K562 (cell line): ENCODE measurements around the gene EMX1. TPM values are rescaled to one million over a fixed set of nuclear protein-coding genes. Genes with fewer than 3 reads are reported as not detected.

Experiments
- BRD4 ChIP-seq: fragments of 200-600 bp; sonication (generic); IDR thresholded peaks from 2 replicates; pipeline ENCODE4 v1.6.1; 2017; ENCODE audit warnings: inconsistent platforms
- CBX5 ChIP-seq: IDR thresholded peaks from 2 replicates; pipeline ENCODE4 v1.6.1; 2014; ENCODE audit warnings: low read depth, borderline replicate concordance
- ETS1 ChIP-seq: conservative IDR thresholded peaks from 2 replicates; pipeline ENCODE4 v1.6.1; 2011; ENCODE audit warnings: low read depth, mild to moderate bottlenecking, low read length; ENCODE audit not compliant: control insufficient read depth
- FOXO4 ChIP-seq: fragments of 450-650 bp; formaldehyde crosslinking; IDR thresholded peaks from 2 replicates; pipeline ENCODE4 v1.4.0; 2020; ENCODE audit warnings: mild to moderate bottlenecking, moderate library complexity
- HMG20A ChIP-seq: fragments of 450-650 bp; formaldehyde crosslinking; conservative IDR thresholded peaks from 2 replicates; pipeline ENCODE4 v1.4.0; 2020; ENCODE audit warnings: mild to moderate bottlenecking, mixed read lengths
- ID3 ChIP-seq, 2 experiments: fragments of 250-450 bp in 1 of 2; fragments of 450-650 bp in 1 of 2; sonication (Bioruptor Pico) in 1 of 2; IDR thresholded peaks; 2 replicates each; pipeline versions ENCODE4 v1.6.1 to v1.8.0; 2016 to 2021; ENCODE audit warnings: mild to moderate bottlenecking in 2 of 2, moderate library complexity in 2 of 2, missing compliant biosample characterization in 1 of 2, missing genetic modification characterization in 1 of 2
- IRF2 ChIP-seq: sonication (generic); formaldehyde crosslinking; IDR thresholded peaks from 2 replicates; pipeline ENCODE4 v1.8.1; 2022; ENCODE audit warnings: mild to moderate bottlenecking, missing genetic modification reagents
- JUND ChIP-seq, 2 experiments: IDR thresholded peaks; 2 replicates in 1 of 2; 3 replicates in 1 of 2; pipeline ENCODE4 v1.6.1; 2011; ENCODE audit warnings: borderline replicate concordance in 2 of 2, low read depth in 2 of 2, low read length in 2 of 2, improper control_type of control experiment in 1 of 2, missing biosample characterization in 1 of 2, missing genetic modification characterization in 1 of 2, missing genetic modification reagents in 1 of 2
- PTRF ChIP-seq: fragments of 450-650 bp; IDR thresholded peaks from 2 replicates; pipeline ENCODE4 v1.6.1; 2016; ENCODE audit warnings: mild to moderate bottlenecking, missing genetic modification characterization, missing compliant biosample characterization
- RB1 ChIP-seq: fragments of 450-650 bp; IDR thresholded peaks from 2 replicates; pipeline ENCODE4 v1.6.1; 2017; ENCODE audit warnings: low read depth, mild to moderate bottlenecking
- TRIM25 ChIP-seq: fragments of 450-650 bp; IDR thresholded peaks from 2 replicates; pipeline ENCODE4 v1.7.0; 2016; ENCODE audit warnings: borderline replicate concordance
- ZBTB5 ChIP-seq: fragments of 450-650 bp; IDR thresholded peaks from 2 replicates; pipeline ENCODE4 v1.6.1; 2017; ENCODE audit warnings: antibody characterized with exemption
- ZFP1 ChIP-seq: fragments of 450-650 bp; formaldehyde crosslinking; IDR thresholded peaks from 2 replicates; pipeline ENCODE4 v1.4.0; 2020; ENCODE audit warnings: mild to moderate bottlenecking, mixed read lengths
- ZNF639 ChIP-seq, 2 experiments: fragments of 200-800 bp in 1 of 2; sonication (Bioruptor generic) in 1 of 2; sonication (generic) in 1 of 2; formaldehyde crosslinking in 1 of 2; IDR thresholded peaks in 1 of 2; conservative IDR thresholded peaks in 1 of 2; 2 replicates each; pipeline versions ENCODE4 v1.5.0 to v1.6.1; 2016 to 2020; ENCODE audit warnings: missing compliant biosample characterization in 1 of 2, missing genetic modification characterization in 1 of 2, missing genetic modification reagents in 1 of 2
- ZNF696 ChIP-seq: fragments of 250-450 bp; sonication (Bioruptor Pico); conservative IDR thresholded peaks from 2 replicates; pipeline ENCODE4 v1.4.0; 2020; ENCODE audit warnings: mild to moderate bottlenecking, moderate library complexity
- ZNF707 ChIP-seq: fragments of 250-450 bp; sonication (Bioruptor Pico); conservative IDR thresholded peaks from 2 replicates; pipeline ENCODE4 v1.8.0; 2022; ENCODE audit warnings: inconsistent platforms, mild to moderate bottlenecking, moderate library complexity
- ZNF75A ChIP-seq: fragments of 450-650 bp; formaldehyde crosslinking; IDR thresholded peaks from 2 replicates; pipeline ENCODE4 v1.4.0; 2020; ENCODE audit warnings: mild to moderate bottlenecking
- ZNF780A ChIP-seq: fragments of 250-450 bp; sonication (Bioruptor Pico); IDR thresholded peaks from 2 replicates; pipeline ENCODE4 v1.5.0; 2021; ENCODE audit warnings: mild to moderate bottlenecking
- polyA plus RNA-seq, 8 experiments: library from polyadenylated mRNA; depleted of rRNA in 4 of 8; stranded (reverse) in 5 of 8; unstranded in 3 of 8; fragments of >200 nt; fragmentation: Nextera tagmentation in 2 of 8; fragmentation: Illumina TruSeq in 1 of 8; extraction: Ambion mirVana in 2 of 8; extraction: Trizol in 1 of 8; gene quantifications; 2 replicates each; pipeline versions ENCODE4 v1.2.1 to v1.2.3, GENCODE V29; 2011 to 2014; ENCODE audit warnings: inconsistent platforms in 1 of 8, missing spikeins in 1 of 8
- total RNA-seq, 7 experiments: library from RNA; depleted of rRNA in 6 of 7; stranded (reverse); fragments of >200 nt in 6 of 7; fragmentation: Illumina TruSeq in 2 of 7; extraction: Trizol in 2 of 7; gene quantifications; 2 replicates each; pipeline versions ENCODE4 v1.2.1 to v1.2.3, GENCODE V29; 2011 to 2021; ENCODE audit warnings: low replicate concordance in 1 of 7

EMX1 gene
- total and polyA plus RNA-seq, 9 of the 15 experiments (the other 6 are each of a cell fraction or from before 2014, with no cell fraction given): 0.10 to 0.32 (median 0.21) TPM; not detected in 6

GRCh38 chr2:72887740-72888437 lies 29.4 kb upstream of the EMX1 start (continued):
- TF ChIP-seq CBX5 (no peak), ID3 (CRISPR knock-in tag; IDR thresholded peaks at IDR 0.05) (no peak), ID3 (tag; IDR thresholded peaks at IDR 0.05) (no peak), TRIM25 (no peak), RB1 (peak; percentile 44; the same call in 1 of the 2 replicates), ZNF696 (CRISPR knock-in tag) (no peak), ETS1 (no peak), FOXO4 (CRISPR knock-in tag) (no peak), ZNF639 (CRISPR knock-in tag; conservative IDR thresholded peaks at IDR 0.05 in 1 of 2, IDR thresholded peaks at IDR 0.05 in 1 of 2) (no peak), BRD4 (no peak), ZNF75A (no peak), ZNF780A (CRISPR knock-in tag) (no peak), JUND (IDR thresholded peaks at IDR 0.05; ENCODE audit: borderline replicate concordance, low read depth, low read length) (peak; percentile 37; the same call in 1 of the 2 replicates), JUND (tag; IDR thresholded peaks at IDR 0.05; ENCODE audit: borderline replicate concordance, low read depth, low read length) (no peak; the same call in 2 of the 3 replicates), ZBTB5 (no peak), HMG20A (CRISPR knock-in tag) (no peak), IRF2 (CRISPR knock-in tag) (no peak), ZFP1 (CRISPR knock-in tag) (no peak), PTRF (no peak), ZNF707 (CRISPR knock-in tag) (no peak)
